Astrocyte (in vitro differentiated cells and primary cell): ENCODE results near the gene ETFB. TPM values are rescaled to one million over a fixed set of nuclear protein-coding genes. Genes with fewer than 3 reads are reported as not detected.

ENCODE experiments used
- DNase-seq: peaks from one replicate; pipeline ENCODE4 v3.0.0-alpha.2; 2010; ENCODE audit warnings: low read depth
- FAIRE-seq: peaks from 2 replicates; lab custom pipeline; 2011; peaks lifted over from hg19 to GRCh38; lab: Jason Lieb, UNC
- H2AFZ ChIP-seq: 2 replicates; pipeline ENCODE4 v1.6.0; 2012; ENCODE audit warnings: low read depth, low read length, inconsistent platforms
- H3K27ac ChIP-seq: 2 replicates; pipeline ENCODE4 v1.5.1; 2011; ENCODE audit warnings: low read depth, low read length, inconsistent platforms
- H3K27me3 ChIP-seq: 2 replicates; pipeline ENCODE4 v1.6.0; 2011; ENCODE audit warnings: low read length, inconsistent platforms; ENCODE audit not compliant: insufficient read depth
- H3K36me3 ChIP-seq: 2 replicates; pipeline ENCODE4 v1.5.1; 2011; ENCODE audit warnings: low read length, inconsistent platforms; ENCODE audit not compliant: insufficient read depth
- H3K4me1 ChIP-seq: 2 replicates; pipeline ENCODE4 v1.5.1; 2011; ENCODE audit warnings: low read length, inconsistent platforms; ENCODE audit not compliant: insufficient read depth
- H3K4me2 ChIP-seq: 2 replicates; pipeline ENCODE4 v1.6.0; 2012; ENCODE audit warnings: low read length, inconsistent platforms
- H3K4me3 ChIP-seq: 2 replicates; pipeline ENCODE4 v1.5.1; 2011; ENCODE audit warnings: low read depth, mild to moderate bottlenecking, low read length, inconsistent platforms; ENCODE audit not compliant: insufficient read depth
- H3K79me2 ChIP-seq: 2 replicates; pipeline ENCODE4 v1.6.0; 2012; ENCODE audit warnings: mild to moderate bottlenecking, low read length, inconsistent platforms; ENCODE audit not compliant: insufficient read depth
- H3K9ac ChIP-seq: 2 replicates; pipeline ENCODE4 v1.6.0; 2012; ENCODE audit warnings: mild to moderate bottlenecking, low read length, inconsistent platforms
- H3K9me3 ChIP-seq: 2 replicates; pipeline ENCODE4 v1.5.1; 2012; ENCODE audit warnings: low read depth, mild to moderate bottlenecking, low read length, inconsistent platforms; ENCODE audit not compliant: insufficient read depth
- H4K20me1 ChIP-seq: 2 replicates; pipeline ENCODE4 v1.6.0; 2012; ENCODE audit warnings: low read length, inconsistent platforms; ENCODE audit not compliant: insufficient read depth
- H3K27ac Mint-ChIP-seq: one replicate; pipeline ENCODE4 v1.8.0; 2021; ENCODE audit warnings: mild to moderate bottlenecking, mixed read lengths; ENCODE audit not compliant: unreplicated experiment
- H3K27me3 Mint-ChIP-seq: one replicate; pipeline ENCODE4 v1.8.0; 2021; ENCODE audit warnings: low read depth, mixed read lengths; ENCODE audit not compliant: unreplicated experiment
- H3K36me3 Mint-ChIP-seq: one replicate; pipeline ENCODE4 v1.8.0; 2021; ENCODE audit warnings: low read depth, mixed read lengths; ENCODE audit not compliant: unreplicated experiment
- H3K4me1 Mint-ChIP-seq: one replicate; pipeline ENCODE4 v1.8.0; 2021; ENCODE audit warnings: low read depth, mixed read lengths; ENCODE audit not compliant: unreplicated experiment
- H3K4me3 Mint-ChIP-seq: one replicate; pipeline ENCODE4 v1.8.0; 2021; ENCODE audit warnings: mild to moderate bottlenecking, moderate library complexity, mixed read lengths; ENCODE audit not compliant: unreplicated experiment
- H3K9me3 Mint-ChIP-seq: one replicate; pipeline ENCODE4 v1.8.0; 2021; ENCODE audit warnings: mild to moderate bottlenecking, mixed read lengths; ENCODE audit not compliant: unreplicated experiment
- EZH2 ChIP-seq: IDR thresholded peaks from 2 replicates; pipeline ENCODE4 v1.6.1; 2012; ENCODE audit warnings: mild to moderate bottlenecking, low read length, inconsistent platforms; ENCODE audit not compliant: insufficient read depth
- total RNA-seq: library from RNA; stranded (reverse); gene quantifications from 2 replicates; pipeline ENCODE4 v1.2.1, GENCODE V29; 2021
- TF ChIP-seq, protein P1 (sequence below): IDR thresholded peaks from 2 replicates; pipeline ENCODE4 v1.5.1; 2011; ENCODE audit warnings: low read depth, mild to moderate bottlenecking, inconsistent platforms, low read length, moderate library complexity; ENCODE audit not compliant: insufficient read depth

ETFB gene
- total RNA-seq, 1 donor from 2014 or later, result 64.3 TPM

DNA sequence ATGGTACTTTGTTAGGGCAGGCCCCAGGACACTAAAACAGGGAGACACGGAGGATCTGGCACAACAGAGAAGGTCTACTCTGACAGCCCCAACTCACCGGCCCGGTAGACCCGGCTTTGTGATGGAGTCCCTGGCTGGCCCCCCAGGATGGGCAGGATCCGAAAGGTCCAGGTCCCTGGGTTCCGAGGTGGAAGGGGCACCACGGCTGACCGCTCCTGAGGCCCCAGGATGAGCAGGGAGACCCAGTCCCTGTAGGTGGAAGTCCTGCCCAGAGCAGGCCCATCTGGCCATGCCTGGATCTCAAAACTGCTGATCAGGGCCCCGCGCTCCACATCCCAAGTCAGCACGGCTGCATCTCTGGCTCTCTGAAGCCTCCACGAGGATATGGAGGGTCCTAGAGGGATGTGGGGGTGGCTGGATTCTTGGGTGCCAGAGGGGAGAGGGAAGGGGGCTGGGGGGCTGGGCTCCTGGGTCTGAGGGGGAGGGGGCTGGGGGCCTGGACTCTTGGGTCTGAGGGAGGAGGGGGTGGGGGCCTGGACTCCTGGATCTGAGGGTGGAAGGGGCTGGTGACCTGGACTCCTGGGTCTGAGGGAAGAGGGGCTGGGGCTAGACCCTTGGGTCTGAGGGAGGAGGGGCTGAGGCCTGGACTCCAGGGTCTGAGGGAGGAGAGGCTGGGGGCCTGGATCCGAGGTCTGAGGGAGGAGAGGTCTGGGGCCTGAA, 28.9 kb downstream of the ETFB start:
- Mint-ChIP-seq H3K4me1 (no peaks in the 10 kb centered on the region), H3K4me3 (no peak overlapping the region), H3K36me3 (peaks cover 10% of the 10 kb centered on the region), H3K27me3 (peaks cover 9% of the 10 kb centered on the region), H3K27ac (no peak overlapping the region), H3K9me3 (no peaks in the 10 kb centered on the region)
- Histone ChIP-seq H3K9me3 (no peaks in the 10 kb centered on the region), H3K4me2 (no peak overlapping the region), H3K9ac (no peak overlapping the region), H3K27me3 (no peaks in the 10 kb centered on the region), H3K4me1 (peaks cover 3% of the 10 kb centered on the region), H3K36me3 (no peaks in the 10 kb centered on the region), H3K79me2 (no peaks in the 10 kb centered on the region), H3K4me3 (no peak overlapping the region), H2AFZ (no peak overlapping the region), H4K20me1 (no peaks in the 10 kb centered on the region), H3K27ac (no peak overlapping the region)
- DNase-seq (no peak), FAIRE-seq (no peak)
- TF ChIP-seq, protein P1, sequence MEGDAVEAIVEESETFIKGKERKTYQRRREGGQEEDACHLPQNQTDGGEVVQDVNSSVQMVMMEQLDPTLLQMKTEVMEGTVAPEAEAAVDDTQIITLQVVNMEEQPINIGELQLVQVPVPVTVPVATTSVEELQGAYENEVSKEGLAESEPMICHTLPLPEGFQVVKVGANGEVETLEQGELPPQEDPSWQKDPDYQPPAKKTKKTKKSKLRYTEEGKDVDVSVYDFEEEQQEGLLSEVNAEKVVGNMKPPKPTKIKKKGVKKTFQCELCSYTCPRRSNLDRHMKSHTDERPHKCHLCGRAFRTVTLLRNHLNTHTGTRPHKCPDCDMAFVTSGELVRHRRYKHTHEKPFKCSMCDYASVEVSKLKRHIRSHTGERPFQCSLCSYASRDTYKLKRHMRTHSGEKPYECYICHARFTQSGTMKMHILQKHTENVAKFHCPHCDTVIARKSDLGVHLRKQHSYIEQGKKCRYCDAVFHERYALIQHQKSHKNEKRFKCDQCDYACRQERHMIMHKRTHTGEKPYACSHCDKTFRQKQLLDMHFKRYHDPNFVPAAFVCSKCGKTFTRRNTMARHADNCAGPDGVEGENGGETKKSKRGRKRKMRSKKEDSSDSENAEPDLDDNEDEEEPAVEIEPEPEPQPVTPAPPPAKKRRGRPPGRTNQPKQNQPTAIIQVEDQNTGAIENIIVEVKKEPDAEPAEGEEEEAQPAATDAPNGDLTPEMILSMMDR, result no peak
- no peak for TF ChIP-seq EZH2

DNA sequence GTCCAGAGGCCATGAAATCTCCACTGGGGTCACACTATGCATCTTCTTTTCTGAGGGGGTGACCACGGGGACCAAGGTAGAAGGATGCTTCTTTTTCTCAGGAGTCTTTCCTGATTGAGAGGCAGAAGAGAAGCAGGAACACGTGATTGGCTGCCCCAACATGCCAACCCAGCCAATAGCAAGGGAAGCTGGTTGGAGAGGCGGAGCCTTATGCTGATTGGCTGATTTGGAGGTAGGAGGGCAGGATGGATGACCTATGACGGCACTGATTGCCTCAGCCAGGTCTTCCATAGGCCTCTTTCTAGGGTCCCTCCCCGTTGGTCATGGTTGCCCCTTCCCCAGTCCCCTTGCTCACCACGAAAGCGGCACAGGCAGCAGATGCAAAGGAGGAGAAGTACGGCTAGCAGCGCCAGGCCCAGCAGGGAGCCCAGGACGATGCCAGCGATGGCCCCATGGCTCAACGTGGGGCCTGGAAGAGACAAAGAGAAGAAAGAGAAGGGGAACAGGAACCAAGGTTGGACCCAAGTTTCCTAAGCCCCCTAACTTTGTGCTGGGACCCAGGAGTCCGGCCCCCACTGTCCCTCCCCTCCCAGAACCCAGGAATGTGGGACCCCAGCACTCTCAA, 32.2 kb downstream of the ETFB start:
- Histone ChIP-seq H2AFZ (no peak overlapping the region), H3K79me2 (no peaks in the 10 kb centered on the region), H3K27ac (no peak overlapping the region), H4K20me1 (no peaks in the 10 kb centered on the region), H3K27me3 (no peaks in the 10 kb centered on the region), H3K9ac (no peak overlapping the region), H3K4me3 (no peak overlapping the region), H3K36me3 (no peaks in the 10 kb centered on the region), H3K4me1 (no peaks in the 10 kb centered on the region), H3K4me2 (no peak overlapping the region), H3K9me3 (no peaks in the 10 kb centered on the region)
- DNase-seq, result no peak
- Mint-ChIP-seq H3K4me3 (no peak overlapping the region), H3K27me3 (no peaks in the 10 kb centered on the region), H3K4me1 (no peaks in the 10 kb centered on the region), H3K36me3 (peaks cover 19% of the 10 kb centered on the region), H3K27ac (no peak overlapping the region), H3K9me3 (peaks cover 2% of the 10 kb centered on the region)
- no peak for FAIRE-seq
- TF ChIP-seq, protein P1, result no peak
- TF ChIP-seq EZH2, result no peak

DNA sequence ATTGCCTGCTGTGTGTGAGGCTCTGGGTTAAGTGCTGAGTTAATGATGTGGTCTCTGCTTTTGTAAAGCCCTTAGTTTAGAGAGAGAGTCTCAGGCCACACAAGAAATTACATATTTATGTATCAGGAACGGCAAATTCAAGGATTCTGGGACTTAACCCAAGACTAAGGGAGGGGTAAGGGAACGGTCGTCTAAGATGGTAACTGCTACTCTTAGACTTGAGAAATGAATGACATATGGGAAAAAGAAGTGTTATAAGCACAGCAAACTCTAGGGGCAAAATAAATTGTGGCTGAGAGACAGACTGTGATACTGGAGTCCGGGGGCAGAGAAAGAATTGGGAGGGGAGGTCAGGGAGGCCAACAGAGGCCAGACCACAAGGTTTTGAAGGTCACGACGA, 34.5 kb downstream of the ETFB start:
- no peak overlapping the region for H3K4me3 ChIP-seq
- H3K27me3 Mint-ChIP-seq, result peaks cover 4% of the 10 kb centered on the region
- DNase-seq, result no peak
- H2AFZ ChIP-seq, result no peak overlapping the region
- no peak overlapping the region for H3K9ac ChIP-seq
- no peaks in the 10 kb centered on the region for H3K79me2 ChIP-seq
- peaks cover 19% of the 10 kb centered on the region for H3K36me3 Mint-ChIP-seq
- H3K9me3 Mint-ChIP-seq, result peaks cover 4% of the 10 kb centered on the region
- no peak overlapping the region for H3K27ac Mint-ChIP-seq
- no peak overlapping the region for H3K4me2 ChIP-seq
- H3K4me1 Mint-ChIP-seq, result no peaks in the 10 kb centered on the region
- TF ChIP-seq EZH2, result no peak
- TF ChIP-seq, protein P1, result no peak
- H3K4me3 Mint-ChIP-seq, result no peak overlapping the region
- H3K4me1 ChIP-seq, result no peaks in the 10 kb centered on the region
- H3K27ac ChIP-seq, result no peak overlapping the region
- H3K27me3 ChIP-seq, result no peaks in the 10 kb centered on the region
- no peak for FAIRE-seq
- no peaks in the 10 kb centered on the region for H4K20me1 ChIP-seq
- no peaks in the 10 kb centered on the region for H3K9me3 ChIP-seq
- H3K36me3 ChIP-seq, result no peaks in the 10 kb centered on the region
